HG02623 (cell line): Measurements from ENCODE around the gene EPN2.
"Not testable (repeated sequence)": the region's sequence is repeated elsewhere in the genome, so short reads cannot be mapped to it uniquely, and the experiment has no call there.

Source experiments
- ATAC-seq: cut with Tn5 transposase; IDR thresholded peaks from one replicate; pipeline ENCODE4 v1.9.1; 2021; ENCODE audit warnings: moderate library complexity; ENCODE audit not compliant: unreplicated experiment

EPN2 gene

DNA sequence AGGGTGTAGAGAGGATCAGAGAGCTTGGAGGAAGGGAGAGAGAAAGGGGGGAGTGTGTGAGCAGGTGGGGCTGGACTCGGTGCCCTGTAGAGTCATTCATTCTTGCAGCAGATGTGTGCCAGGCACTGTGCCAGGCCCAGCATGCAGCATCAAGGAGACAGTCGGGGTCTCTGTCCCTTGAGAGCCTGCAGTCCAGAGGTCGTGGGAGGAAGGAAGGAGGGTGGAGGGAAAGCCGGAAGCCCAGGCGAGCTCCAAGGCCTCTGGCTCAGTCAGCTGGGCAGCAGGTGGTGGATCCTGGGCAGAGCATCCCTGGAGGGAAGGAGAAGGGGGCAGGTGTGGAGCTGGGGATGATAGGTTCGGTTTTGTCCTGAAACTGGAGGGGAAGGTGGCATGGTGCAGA, 27.5 kb downstream of the EPN2 start:
- no peak for ATAC-seq

DNA sequence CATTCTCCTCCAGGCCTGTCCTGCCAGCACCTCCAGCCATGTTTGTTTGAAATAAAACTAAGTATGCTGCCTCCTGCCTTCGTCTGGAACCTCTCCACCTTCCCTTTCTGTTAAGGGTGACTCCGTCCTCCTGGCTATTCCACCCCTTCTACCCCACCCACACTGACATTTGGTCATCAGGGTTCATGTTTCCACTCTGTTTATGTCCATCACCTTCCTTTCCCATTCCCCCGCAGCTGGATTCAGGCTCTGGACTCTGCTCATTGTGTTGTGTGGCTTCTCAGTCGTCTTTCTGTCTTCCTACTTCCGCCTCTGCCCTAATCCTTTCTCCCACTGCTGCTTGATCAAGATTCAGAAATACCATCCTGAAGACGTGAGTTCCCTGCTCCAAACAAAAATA, 28.6 kb downstream of the EPN2 start:
- ATAC-seq: no peak

DNA sequence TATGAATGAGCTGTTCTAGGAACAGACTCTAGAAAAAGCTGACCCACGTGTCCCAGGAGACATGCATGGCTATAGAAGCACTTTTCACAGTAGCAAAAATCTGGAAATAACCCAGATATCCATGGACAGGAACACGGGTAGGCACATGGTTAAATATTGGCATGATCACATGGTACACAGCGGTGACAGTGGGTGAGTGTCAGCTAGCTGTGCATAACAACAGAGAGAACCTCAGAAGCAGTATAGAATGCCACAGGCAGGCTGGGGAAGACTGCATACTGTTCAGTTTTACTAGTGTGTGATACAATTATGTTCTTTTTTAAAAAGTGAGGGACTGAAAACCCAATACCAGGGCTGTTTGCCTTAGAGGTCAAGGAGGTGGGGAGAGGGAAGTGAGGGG, 31.4 kb downstream of the EPN2 start:
- ATAC-seq: no peak

DNA sequence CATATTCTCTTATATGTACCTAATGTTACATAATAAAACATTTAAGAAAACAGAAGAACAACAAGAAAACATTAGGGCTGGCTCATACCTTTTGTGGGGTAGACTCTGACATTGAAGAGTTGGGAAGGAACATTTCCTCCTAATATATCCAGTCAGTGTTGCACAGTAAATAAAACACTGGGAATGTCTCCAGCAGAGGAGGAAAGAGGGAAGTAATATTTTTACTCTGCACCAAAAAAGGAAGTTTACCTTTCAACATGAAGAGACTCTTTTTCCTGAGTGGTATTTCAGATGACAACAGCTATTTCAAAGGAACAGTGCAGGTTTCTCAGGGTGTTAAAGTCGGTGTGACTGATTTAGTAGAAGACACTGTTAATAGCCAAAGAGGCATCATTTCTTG, 31.9 kb downstream of the EPN2 start:
- no peak for ATAC-seq

DNA sequence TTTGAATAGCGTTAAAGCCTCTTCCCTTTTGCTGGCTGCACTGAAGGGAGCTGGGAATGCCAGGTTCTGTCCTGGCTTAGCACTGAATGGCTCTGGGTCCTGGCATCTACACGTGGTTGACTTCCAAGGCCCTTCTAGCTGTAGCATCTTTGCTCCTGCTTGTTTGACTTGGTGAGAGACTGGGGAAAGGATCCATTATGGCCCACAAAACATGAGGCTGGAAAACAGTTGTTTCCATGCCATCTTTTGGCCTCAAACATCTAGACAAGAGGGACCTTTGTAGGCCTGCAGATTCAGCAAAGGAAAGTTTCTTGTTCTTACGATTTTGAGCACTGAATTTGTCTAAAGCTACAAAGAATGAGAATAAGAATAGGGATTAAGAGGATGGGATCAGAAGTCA, 32.5 kb downstream of the EPN2 start:
- ATAC-seq: no peak

DNA sequence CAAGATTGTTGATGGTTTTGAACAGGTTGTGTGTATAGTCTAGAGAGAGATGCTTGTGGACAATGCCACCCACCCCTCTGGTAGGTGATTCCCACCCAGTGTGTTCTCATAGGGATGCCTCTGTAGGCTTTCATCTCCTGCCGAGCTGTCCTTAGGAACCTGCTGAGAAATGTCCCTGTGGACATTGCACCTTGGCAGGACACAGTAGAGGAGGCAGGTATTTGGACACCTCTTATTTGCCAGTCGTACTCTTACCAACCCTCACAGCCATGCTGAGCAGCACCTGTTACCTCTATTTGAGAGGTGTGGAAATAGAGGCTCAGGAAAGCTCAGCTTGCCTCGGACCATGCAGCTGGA, 33.2 kb downstream of the EPN2 start:
- ATAC-seq: no peak

DNA sequence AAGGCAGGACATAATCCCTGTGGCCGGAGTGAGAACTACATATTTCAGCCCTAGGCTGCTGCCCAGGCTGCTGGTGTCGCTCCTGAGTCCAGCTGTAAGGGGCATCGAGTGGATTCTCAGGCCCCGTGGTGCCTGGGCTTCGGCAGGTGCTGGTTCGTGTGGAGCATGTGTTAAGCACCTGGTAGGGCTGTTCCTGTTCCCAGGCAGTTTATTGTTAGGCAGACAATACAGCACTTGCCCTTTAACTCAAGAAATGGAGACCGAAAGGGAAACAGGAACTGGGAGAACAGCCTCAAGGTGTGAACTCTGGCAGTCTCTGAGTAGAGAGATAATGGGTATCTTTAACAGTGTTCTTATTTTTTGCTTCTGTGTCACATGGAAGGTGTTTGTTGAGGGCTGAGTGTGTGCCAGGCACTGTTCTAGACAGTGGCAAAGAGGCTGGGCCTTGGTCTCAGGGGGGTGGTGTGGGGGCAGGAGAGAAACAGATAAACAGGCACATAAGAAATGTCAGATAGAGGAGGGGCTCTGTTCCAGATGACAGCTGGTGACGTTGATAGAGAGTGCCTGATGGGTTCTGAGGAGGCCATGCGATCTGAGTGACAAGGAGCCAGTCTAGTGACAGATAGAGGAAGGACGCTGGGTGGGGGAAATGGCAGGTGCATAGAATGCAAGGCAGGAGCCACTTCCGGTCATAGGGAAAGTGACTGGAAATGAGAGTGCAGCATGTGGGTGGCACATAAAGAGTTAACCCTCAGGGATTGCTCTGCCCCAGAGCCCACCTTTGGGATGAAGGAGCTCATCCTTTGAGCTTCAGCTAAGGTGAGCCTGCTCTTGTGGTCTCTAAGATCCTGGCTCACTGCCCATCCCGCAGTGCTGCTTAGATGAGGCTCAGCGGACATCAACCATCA, 33.8 kb downstream of the EPN2 start:
- no peak for ATAC-seq

DNA sequence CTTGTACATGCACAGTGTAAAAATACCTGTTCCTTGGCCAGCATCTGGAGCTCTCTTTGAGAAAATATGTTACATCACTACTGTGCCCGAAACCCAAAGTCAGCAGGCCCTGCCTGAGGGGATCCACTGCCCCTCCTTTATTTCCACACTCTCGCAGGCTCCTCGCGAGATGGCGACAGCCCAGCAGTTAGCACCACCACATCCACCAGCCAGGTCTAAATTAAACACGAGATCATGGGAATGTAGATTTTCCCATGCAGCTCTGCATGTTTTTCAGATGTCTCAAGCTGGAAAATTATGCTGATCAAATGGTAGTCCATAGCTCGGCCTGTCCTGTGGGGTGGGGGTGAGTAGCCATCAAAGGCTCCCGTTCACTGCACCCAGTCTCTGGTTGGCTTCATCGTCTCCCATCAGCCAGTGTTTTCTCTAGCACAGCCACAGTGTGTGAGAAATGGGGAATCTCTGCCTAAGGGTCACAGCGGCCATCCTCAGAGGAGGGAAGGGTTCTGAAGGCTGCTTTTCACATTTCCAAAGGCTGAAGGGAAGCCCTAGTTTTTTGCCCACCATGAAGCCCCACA, 34.7 kb downstream of the EPN2 start:
- ATAC-seq: no peak

DNA sequence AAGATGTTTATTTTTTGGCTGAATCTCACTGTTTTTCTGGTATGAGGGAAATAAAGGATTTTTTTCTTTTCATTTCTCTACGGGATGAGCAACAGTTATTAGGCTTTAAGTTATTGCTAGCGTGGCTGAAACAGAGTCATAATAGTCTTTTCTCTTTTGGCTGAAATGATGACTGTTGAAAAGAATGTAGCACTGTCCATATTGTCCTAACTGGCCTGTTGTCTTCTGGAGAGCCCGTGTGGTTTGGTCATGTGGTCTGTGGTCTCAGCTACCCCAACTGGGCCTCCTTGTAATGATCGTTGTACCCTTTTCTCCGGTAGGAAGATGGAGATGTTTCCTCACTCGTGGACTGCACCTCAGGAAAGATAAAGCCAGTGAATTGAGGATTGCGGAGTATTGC, 36.6 kb downstream of the EPN2 start:
- no peak for ATAC-seq

DNA sequence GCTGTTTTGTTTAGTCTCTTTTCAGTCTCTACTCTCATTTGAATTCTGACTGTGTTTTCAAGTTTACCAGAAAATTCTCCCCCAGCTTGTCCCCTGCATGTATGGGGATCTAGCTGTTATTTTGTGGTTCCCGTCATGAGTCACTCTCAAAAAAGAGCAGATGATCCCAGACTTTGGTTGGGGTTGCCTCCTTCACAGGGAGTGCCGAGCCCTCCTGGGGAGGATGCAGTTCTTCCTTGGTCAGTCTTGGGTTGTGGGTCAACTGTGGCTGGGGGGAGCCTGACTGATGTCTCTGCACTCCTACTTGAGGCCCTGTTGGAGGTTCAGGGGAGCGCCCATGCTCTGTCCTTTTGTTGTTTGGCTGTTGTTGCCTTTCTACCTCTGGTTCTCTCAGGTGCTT, 37.7 kb downstream of the EPN2 start:
- no peak for ATAC-seq

DNA sequence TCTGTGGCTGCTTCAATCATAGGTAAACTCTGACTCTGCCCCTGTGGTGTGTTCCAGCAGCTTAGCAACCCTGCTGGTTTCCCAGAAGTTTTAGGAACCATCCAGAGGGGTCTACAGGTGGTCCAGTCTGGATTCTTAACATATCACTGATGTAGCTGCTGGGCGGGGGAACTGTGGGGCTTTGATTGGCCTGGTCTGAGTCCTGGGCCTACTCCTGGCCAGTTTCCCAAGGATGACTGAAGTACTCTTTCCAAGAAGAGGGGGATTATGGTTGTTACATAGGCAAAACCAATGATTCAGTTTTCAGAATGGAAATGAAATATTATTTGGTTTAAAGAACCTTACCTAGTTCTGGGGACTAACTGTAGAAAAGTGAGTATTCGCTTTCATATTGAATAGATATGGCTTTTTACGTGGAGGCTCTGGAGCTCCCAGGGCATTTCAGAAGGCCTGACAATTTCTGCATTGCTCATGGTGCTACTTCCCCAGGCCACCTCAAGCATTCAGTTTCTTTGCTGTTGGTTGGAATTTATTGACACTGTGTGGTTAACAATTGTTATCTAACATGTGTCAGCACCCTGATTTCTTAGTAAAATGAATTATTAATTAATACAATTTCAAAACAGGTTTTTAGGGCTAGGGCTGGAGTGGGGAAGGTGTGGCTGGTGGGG, 38.4 kb downstream of the EPN2 start:
- no peak for ATAC-seq

DNA sequence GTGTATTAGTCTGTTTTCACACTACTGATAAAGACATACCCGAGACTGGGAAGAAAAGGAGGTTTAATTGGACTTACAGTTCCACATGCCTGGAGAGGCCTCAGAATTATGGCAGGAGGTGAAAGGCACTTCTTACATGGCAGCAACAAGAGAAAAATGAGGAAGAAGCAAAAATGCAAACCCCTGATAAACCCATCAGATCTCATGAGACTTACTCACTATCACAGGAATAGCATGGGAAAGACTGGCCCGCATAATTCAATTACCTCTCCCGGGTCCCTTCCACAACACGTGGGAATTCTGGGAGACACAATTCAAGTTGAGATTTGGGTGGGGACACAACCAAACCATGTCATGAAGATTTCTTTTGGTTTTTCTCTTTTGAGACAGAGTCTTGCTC, 41.1 kb downstream of the EPN2 start:
- not testable (repeated sequence) for ATAC-seq

DNA sequence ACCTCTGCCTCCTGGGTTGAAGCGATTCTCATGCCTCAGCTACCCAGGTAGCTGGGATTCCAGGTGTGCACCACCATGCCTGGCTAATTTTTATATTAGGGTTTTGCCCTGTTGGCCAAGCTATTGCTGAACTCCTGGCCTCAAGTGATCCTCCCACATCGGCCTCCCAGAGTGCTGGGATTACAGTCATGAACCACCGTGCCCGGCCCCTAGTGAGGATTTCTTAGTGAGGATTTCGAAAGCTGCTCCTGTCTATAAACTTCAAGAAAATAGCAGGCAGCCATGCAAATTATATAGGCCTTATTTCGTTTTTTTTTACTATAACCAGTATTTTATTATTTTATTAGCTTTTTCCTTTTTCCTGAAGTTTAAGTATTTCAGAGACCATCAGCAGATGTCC, 41.6 kb downstream of the EPN2 start:
- no peak for ATAC-seq

DNA sequence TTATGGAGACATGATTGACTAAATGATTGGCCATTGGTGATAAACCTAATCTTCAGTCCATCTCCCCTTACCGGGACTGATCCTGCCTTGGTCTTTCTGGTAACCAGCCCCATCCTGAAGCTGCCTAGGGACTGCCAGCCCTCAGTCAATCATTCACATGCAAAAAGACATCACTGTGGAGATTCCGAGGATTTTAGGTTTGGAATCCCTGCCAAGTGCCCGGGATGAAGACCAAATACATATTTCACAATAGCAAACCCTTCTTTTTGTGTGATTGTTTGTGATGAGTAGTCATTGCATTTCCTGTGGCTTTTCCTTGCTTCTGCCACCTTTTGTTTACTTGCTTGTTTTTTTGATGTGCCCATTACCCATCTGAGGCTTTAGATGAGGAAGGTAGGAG, 44.0 kb downstream of the EPN2 start:
- no peak for ATAC-seq

DNA sequence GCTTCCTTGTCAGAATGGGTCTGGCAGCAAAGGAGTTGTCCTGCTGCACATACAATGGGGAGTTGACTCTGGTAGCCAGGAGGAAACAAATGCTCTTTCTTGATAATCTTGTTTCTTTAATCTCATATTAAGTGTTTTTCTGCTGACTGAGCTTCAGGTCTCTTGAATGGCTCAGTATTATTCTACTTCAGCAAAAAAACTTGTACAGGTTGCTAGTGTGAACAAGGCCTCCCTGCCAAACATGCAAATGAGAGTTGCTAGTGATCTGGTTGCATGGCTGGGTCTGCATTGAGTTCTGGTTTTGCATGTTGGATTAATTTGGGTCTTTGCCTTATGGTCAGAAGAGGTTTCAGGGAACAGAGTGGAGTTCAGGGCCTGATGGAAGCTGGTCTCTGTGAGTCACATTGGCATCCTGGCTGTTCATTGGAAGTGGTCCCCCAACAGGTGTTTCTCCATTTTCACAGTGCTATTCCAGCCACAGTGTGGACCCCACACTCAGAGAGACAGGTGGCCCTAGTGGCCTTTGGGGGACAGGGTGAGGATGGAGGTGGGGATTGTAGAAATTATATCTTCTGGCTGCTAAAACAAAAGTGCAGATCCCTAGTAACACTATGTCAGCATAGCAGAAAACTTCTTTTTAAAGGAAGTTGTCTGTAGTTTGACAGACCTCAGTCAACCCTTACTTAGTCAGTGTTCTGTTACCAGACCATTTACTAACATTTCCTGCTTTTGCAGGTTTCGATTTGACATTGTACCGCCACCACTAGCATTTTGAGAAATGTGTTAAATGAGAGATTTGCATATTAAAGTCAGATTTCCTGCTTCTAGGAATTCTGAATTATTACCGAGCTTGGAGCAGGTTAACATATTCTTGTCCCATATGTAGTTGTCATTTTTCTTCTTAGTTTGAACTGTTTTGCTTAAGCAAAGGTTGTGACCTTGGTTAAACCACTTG, 47.1 kb downstream of the EPN2 start:
- no peak for ATAC-seq

DNA sequence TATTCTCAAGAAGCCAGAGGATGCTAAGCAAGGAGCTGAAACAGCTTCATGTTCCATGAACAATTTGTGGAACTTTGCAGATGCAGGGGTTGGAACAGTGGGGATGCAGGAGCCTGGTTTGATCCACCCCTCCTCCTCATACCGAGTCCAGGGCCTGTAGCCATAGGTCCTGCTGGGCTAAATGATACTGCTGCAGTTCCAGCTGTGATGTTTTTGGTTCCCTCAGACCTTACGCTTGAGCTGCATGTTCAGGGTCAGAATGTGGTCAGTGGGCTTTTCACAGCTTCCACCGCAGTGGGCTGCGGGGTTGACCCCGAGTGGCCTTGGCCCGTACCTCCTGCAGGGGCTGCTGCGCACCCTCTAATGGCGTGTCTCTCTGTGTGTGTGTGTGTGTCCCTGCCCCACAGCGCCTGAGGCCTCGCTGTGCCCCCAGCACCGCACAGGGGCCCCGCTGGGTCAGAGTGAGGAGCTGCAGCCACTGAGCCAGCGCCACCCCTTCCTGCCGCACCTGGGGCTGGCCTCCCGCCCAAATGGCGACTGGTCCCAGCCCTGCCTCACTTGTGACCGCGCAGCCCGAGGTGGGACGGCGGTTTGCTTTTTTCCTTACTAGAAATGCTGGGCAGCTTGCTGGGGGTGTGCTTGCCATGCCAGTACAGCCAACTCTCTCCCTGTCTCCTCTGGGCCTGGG, 48.2 kb downstream of the EPN2 start:
- ATAC-seq: no peak

DNA sequence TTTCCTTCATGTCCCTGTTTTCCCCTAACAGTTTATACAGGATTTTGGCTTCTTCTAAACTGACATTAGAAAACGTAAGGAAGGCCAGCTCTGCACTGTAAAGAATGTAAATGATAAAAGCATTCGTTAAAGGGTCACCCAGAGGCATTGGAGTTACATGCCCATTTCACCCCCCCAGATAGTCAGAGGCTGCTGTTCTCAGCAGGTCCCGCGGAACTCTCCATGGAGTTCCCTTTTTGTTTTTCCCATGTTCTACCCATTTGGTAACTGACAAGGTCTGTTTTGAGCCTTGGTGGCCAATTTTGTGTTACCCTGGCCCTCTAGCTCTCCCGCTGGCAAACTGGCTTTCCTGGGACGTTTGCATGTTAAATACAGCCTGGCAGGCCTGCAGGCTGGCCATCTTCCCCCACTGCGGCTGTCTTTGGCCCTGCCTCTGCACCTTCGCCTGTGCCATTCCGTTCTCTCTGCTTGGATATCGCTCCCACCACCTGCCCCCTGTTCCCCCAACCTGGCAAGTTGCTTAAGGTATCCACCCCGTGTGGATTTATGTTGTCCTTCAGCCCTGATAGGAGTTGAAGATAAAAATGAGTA, 49.7 kb downstream of the EPN2 start:
- ATAC-seq: no peak

DNA sequence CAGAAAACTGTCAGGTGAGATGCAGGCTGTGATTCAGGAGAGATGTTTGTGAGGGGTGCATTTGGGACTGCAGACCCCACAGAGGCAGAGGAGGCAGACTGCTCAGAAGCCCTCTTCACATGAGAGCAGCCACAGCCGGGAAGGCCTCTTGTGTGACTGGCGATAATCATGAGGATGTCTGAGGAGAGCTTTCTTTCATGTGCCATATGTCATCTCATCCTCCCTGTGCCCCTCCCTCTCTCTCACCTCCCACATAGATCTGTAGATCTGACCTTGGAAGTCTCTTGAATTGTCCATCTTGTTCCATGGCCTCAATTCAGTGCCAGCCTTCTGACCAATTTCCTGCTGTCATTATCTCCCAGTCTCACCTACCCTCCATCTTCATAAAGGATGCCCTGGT, 50.5 kb downstream of the EPN2 start:
- no peak for ATAC-seq

DNA sequence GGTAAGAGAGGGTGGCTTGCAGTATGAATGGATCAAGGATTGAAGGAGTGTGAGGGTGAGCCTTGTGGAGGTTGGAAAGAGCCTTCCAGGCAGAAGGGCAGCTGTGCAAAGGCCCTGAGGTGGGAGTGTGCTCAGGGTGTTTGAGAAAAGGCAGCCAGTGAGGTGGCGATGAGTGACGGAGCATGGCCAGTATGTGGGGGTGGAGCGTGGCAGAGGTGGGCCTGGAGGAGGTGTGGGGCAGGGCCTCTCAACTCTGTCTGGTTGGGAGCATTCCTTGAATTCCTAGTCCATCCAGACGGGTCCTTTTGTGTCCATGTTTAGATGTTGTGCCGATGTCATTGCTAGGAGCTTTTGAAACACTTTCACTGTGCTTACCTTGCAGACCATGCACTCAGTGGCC, 51.3 kb downstream of the EPN2 start:
- ATAC-seq: no peak

DNA sequence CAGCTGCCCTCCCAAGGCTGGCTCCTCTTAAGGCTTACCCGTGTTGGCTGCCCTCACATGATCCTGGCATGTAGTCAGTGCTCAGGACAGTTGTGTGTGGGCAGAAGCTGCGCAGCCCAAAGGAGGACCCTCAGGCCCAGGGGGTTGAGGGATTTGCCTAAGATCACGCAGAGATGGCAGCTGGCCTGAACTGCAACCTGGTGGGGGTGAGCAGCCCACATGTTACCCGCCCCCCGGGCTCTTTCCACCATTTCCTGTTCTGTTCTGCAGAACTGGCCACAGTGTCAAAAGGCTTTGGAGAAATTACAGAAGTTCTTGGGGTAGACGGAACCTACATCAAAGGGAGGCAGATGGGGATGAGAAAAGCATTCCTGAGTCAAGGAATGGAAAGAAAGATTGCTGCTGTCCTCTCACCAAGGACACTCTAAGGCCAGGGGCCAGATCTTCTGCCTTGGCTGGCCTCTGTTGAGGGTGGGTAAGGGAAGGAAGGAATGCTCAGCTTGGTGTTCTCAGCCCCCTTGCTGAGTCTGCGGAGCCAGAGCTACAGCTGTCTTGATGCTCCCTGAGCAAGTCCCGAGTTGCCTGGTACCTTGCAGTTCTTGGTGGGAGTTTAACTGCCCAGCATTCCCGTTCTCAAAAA, 53.0 kb downstream of the EPN2 start:
- no peak for ATAC-seq
